Cortex of kidney (tissue), 1 donor: ENCODE results near the gene MAN1A2.

Experiments
- DNase-seq: peaks from one replicate; lab custom pipeline; 2025; lab: John Stamatoyannopoulos, UW

The MAN1A2 gene

GRCh38 chr1:117575586-117576225, 208.5 kb downstream of the MAN1A2 start:
- DNase-seq: no peak

GRCh38 chr1:117576236-117576635, 209.0 kb downstream of the MAN1A2 start:
- no peak for DNase-seq

GRCh38 chr1:117577191-117577885, 210.1 kb downstream of the MAN1A2 start:
- no peak for DNase-seq

GRCh38 chr1:117578466-117578865, 211.2 kb downstream of the MAN1A2 start:
- DNase-seq: no peak
